ENCODE results near the gene VMO1. TPM values are rescaled to one million over a fixed set of nuclear protein-coding genes. Genes with fewer than 3 reads are reported as not detected.

The VMO1 gene
- total RNA-seq, 1 donor from 2014 or later, result not detected

- no peak for DNase-seq
- Mint-ChIP-seq H3K36me3 (ENCODE audit: low read depth) (peaks cover 3% of the 10 kb centered on the region), H3K4me1 (peaks cover 28% of the 10 kb centered on the region), H3K27ac (peak overlapping the region; percentile 59), H3K9me3 (no peaks in the 10 kb centered on the region), H3K27me3 (peaks cover 2% of the 10 kb centered on the region), H3K4me3 (peak overlapping the region; percentile 75)
- intact Hi-C loops (cut with micrococcal nuclease), result no loop called here
- no peak for ATAC-seq (ENCODE audit: low read depth)
- ChIA-PET CTCF (no interaction called here), POLR2A (interaction anchor here (1.3 kb wide), 1 partner anchor 50 kb away, joined by 3 read pairs; no protein-coding TSS in a partner anchor)
- TF ChIP-seq CTCF (IDR thresholded peaks at IDR 0.05), result no peak
Measured at GRCh38 chr17:4740025-4740351, 46.2 kb downstream of the VMO1 start.

- DNase-seq, result peak; percentile 76
- TF ChIP-seq CTCF (IDR thresholded peaks at IDR 0.05), result no peak
- Mint-ChIP-seq H3K4me3 (peak within 1 kb of the TSS; percentile 83), H3K27ac (peak within 1 kb of the TSS; percentile 76), H3K27me3 (no peaks in the 10 kb centered on the region), H3K36me3 (ENCODE audit: low read depth) (peaks cover 3% of the 10 kb centered on the region), H3K9me3 (no peaks in the 10 kb centered on the region), H3K4me1 (peaks cover 34% of the 10 kb centered on the region)
- intact Hi-C loops (cut with micrococcal nuclease), result no loop called here
- ChIA-PET CTCF (interaction anchor here (1.4 kb wide), 1 partner anchor 50 kb away, joined by 10 read pairs; the partner anchor contains the start of gene GLTPD2), POLR2A (interaction anchor here (1.3 kb wide), 1 partner anchor 51 kb away, joined by 3 read pairs; no protein-coding TSS in a partner anchor)
- peak; percentile 87 for ATAC-seq (ENCODE audit: low read depth)
Measured at GRCh38 chr17:4739122-4740024, 46.8 kb downstream of the VMO1 start, which contains the start of the genes CXCL16 and ZMYND15. TSS of gene CXCL16 (minus strand) at chr17:4739928. CDS start at chr17:4739339, 589 bp downstream. TSS of gene ZMYND15 (plus strand) at chr17:4739833. CDS start at chr17:4740549, 716 bp downstream.

- Mint-ChIP-seq H3K9me3 (no peaks in the 10 kb centered on the region), H3K36me3 (ENCODE audit: low read depth) (peaks cover 3% of the 10 kb centered on the region), H3K27ac (peak overlapping the region; percentile 76), H3K4me3 (peak overlapping the region; percentile 83), H3K27me3 (no peaks in the 10 kb centered on the region), H3K4me1 (peaks cover 43% of the 10 kb centered on the region)
- ChIA-PET POLR2A (interaction anchor here (1.3 kb wide), 1 partner anchor 52 kb away, joined by 3 read pairs; no protein-coding TSS in a partner anchor), CTCF (interaction anchor here (1.4 kb wide), 1 partner anchor 51 kb away, joined by 10 read pairs; the partner anchor contains the start of gene GLTPD2)
- no peak for TF ChIP-seq CTCF (IDR thresholded peaks at IDR 0.05)
- DNase-seq, result peak; percentile 42
- ATAC-seq (ENCODE audit: low read depth), result peak; percentile 11
- intact Hi-C loops (cut with micrococcal nuclease), result no loop called here
Measured at GRCh38 chr17:4738136-4739121, 47.7 kb downstream of the VMO1 start.

- ChIA-PET CTCF (interaction anchor here (0.7 to 1.3 kb wide), 4 partner anchors 54 to 575 kb away, joined by 3 to 5 read pairs (median 4); no protein-coding TSS in a partner anchor), POLR2A (no interaction called here)
- intact Hi-C loops (cut with micrococcal nuclease), result no loop called here
- H3K4me3 Mint-ChIP-seq, result no peak overlapping the region
- no peaks in the 10 kb centered on the region for H3K9me3 Mint-ChIP-seq
- H3K27ac Mint-ChIP-seq, result peak overlapping the region; percentile 63
- H3K4me1 Mint-ChIP-seq, result peaks cover 64% of the 10 kb centered on the region
- ATAC-seq (ENCODE audit: low read depth) (no peak), DNase-seq (no peak)
- peaks cover 10% of the 10 kb centered on the region for H3K36me3 Mint-ChIP-seq (ENCODE audit: low read depth)
- TF ChIP-seq CTCF (IDR thresholded peaks at IDR 0.05), result no peak
- H3K27me3 Mint-ChIP-seq, result no peaks in the 10 kb centered on the region
Measured at GRCh38 chr17:4735876-4736651, 50.1 kb downstream of the VMO1 start.

Other genes starting within 250 kb of the VMO1 start
- gene MYBBP1A, start 231.0 kb downstream of the VMO1 start, total RNA-seq, result 90.3 and 108 TPM in 2 replicates
- not detected in 2 replicates for gene GGT6, start 225.8 kb downstream of the VMO1 start, total RNA-seq
- gene SMTNL2, start 201.8 kb downstream of the VMO1 start, total RNA-seq, result not detected in 2 replicates
- gene ALOX15, start 144.7 kb downstream of the VMO1 start, total RNA-seq, result not detected in 2 replicates
- gene PELP1, start 82.2 kb downstream of the VMO1 start, total RNA-seq, result 71.7 and 79.4 TPM in 2 replicates
- gene ARRB2, start 75.7 kb downstream of the VMO1 start, total RNA-seq, result 45.1 and 52.0 TPM in 2 replicates
- 22.9 and 23.6 TPM in 2 replicates for gene MED11, start 54.9 kb downstream of the VMO1 start, total RNA-seq
- gene ZMYND15, start 46.5 kb downstream of the VMO1 start, total RNA-seq, result 0.15 and 0.31 TPM in 2 replicates
- 3.0 and 3.5 TPM in 2 replicates for gene CXCL16, start 46.4 kb downstream of the VMO1 start, total RNA-seq
- not detected in 2 replicates for gene TM4SF5, start 14.5 kb downstream of the VMO1 start, total RNA-seq
- not detected in 2 replicates for gene GLTPD2, start 2.6 kb upstream of the VMO1 start, total RNA-seq
- gene PSMB6, start 9.8 kb upstream of the VMO1 start, total RNA-seq, result 110 and 123 TPM in 2 replicates
- gene PLD2, start 20.8 kb upstream of the VMO1 start, total RNA-seq, result 49.9 and 54.3 TPM in 2 replicates
- gene MINK1, start 47.0 kb upstream of the VMO1 start, total RNA-seq, result 61.3 and 65.3 TPM in 2 replicates
- 1.6 and 1.8 TPM in 2 replicates for gene C17orf107, start 113.2 kb upstream of the VMO1 start, total RNA-seq
- gene CHRNE, start 116.7 kb upstream of the VMO1 start, total RNA-seq, result 0.38 and 0.66 TPM in 2 replicates
- gene GP1BA, start 145.9 kb upstream of the VMO1 start, total RNA-seq, result not detected in 2 replicates
- gene SLC25A11, start 153.7 kb upstream of the VMO1 start, total RNA-seq, result 35.3 and 35.8 TPM in 2 replicates
- gene RNF167, start 153.9 kb upstream of the VMO1 start, total RNA-seq, result 93.3 and 108 TPM in 2 replicates
- gene PFN1, start 162.2 kb upstream of the VMO1 start, total RNA-seq, result 1,071 and 1,072 TPM in 2 replicates
- gene ENO3, start 164.8 kb upstream of the VMO1 start, total RNA-seq, result 26.3 and 29.5 TPM in 2 replicates
- gene SPAG7, start 181.5 kb upstream of the VMO1 start, total RNA-seq, result 63.8 and 64.2 TPM in 2 replicates
- gene CAMTA2, start 201.3 kb upstream of the VMO1 start, total RNA-seq, result 45.9 and 57.9 TPM in 2 replicates
- 0.17 and 0.44 TPM in 2 replicates for gene INCA1, start 211.2 kb upstream of the VMO1 start, total RNA-seq
- 62.6 and 63.8 TPM in 2 replicates for gene KIF1C, start 211.6 kb upstream of the VMO1 start, total RNA-seq
- gene SLC52A1, start 249.1 kb upstream of the VMO1 start, total RNA-seq, result 0.09 TPM in 1 of 2 replicates, not detected in the other